Adipocyte (in vitro differentiated cells): ENCODE data around the gene CROT.

Source experiments
- DNase-seq: peaks from one replicate; pipeline ENCODE4 v3.0.0-alpha.2; 2015; ENCODE audit warnings: low read depth
- H3K27me3 ChIP-seq: replicated peaks from 2 replicates; pipeline ENCODE4 v1.7.0; 2013; ENCODE audit warnings: mild to moderate bottlenecking, low read length, moderate library complexity; ENCODE audit not compliant: control insufficient read depth, insufficient read depth
- H3K36me3 ChIP-seq: 2 replicates; pipeline ENCODE4 v1.7.0; 2013; ENCODE audit warnings: low read length, mild to moderate bottlenecking, moderate library complexity; ENCODE audit not compliant: control insufficient read depth, insufficient read depth, severe bottlenecking
- H3K4me1 ChIP-seq: 2 replicates; pipeline ENCODE4 v1.7.0; 2013; ENCODE audit warnings: mild to moderate bottlenecking, low read length, moderate library complexity; ENCODE audit not compliant: control insufficient read depth, insufficient read depth
- H3K4me3 ChIP-seq: 2 replicates; pipeline ENCODE4 v1.7.0; 2013; ENCODE audit warnings: mild to moderate bottlenecking, low read length, moderate library complexity
- H3K9ac ChIP-seq: 2 replicates; pipeline ENCODE4 v1.7.0; 2013; ENCODE audit warnings: mild to moderate bottlenecking, low read length, moderate library complexity
- H3K9me3 ChIP-seq: 2 replicates; pipeline ENCODE4 v1.7.0; 2013; ENCODE audit warnings: mild to moderate bottlenecking, low read length, moderate library complexity; ENCODE audit not compliant: control insufficient read depth

Gene CROT

DNA sequence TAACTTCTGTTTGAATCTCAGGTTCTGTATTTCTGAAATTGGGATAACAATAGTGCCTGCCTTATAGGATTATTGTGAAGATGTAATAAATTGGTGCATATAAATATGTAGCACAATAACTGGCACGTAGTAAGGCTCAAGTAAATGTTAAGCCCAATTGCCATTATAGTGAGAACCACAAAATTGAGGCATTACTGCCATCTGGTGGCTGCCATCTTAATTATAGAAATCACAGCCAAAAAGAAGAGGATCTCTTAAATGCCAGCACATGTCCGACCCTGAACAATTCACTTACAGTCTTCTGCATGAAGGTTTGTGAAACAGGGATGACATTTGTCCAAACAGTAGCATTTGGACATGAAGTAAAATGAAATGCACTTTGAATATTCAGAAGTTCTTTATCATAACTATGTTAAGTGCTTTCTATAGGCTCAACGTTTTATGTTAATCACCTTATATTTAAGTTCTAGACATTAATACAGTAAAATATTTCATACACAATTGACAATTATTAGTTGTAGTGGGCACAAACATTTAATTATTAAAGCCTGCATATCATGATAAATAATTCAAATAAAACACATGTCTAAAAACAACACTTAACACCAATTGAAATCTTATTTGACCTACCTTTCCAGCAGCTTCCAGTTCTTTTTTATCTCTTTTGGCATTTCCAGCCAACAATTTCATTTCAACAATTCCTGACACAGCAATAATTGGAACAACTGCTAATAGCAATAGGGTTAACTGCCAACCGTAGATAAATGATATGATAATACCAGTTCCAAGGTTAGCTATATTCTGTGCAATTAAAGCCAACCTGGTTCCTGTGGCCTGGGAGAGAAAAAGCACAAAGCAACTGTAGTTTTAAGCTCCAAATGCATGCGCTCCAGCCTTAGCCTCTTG lies 71.5 kb downstream of the CROT start:
- Histone ChIP-seq H3K9ac (no peak overlapping the region), H3K4me3 (no peak overlapping the region), H3K36me3 (no peaks in the 10 kb centered on the region), H3K9me3 (no peaks in the 10 kb centered on the region), H3K27me3 (no peaks in the 10 kb centered on the region), H3K4me1 (peaks cover 26% of the 10 kb centered on the region)
- DNase-seq: peak; percentile 89

DNA sequence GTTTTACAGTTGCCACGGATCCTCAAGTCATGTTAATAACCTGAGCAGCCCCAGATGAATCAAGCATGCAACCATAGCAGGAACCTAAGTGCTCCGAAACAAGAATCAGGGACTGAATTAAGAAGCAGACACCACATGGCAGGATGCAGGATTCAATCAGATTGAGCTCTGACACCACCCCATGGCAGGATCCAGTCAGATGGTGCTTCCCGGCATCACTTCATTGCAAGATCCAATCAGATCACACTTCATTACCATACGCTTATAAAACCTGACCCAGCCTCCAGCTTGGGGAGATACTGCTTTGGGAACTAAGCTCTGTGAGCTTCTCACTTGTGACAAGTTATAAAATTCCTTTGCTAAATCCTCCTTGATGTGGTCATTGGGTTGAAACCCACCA lies 74.7 kb downstream of the CROT start:
- no peaks in the 10 kb centered on the region for H3K4me1 ChIP-seq
- no peaks in the 10 kb centered on the region for H3K27me3 ChIP-seq
- H3K9me3 ChIP-seq: no peaks in the 10 kb centered on the region
- no peak for DNase-seq
- H3K36me3 ChIP-seq: no peaks in the 10 kb centered on the region
- H3K9ac ChIP-seq: no peak overlapping the region
- no peak overlapping the region for H3K4me3 ChIP-seq

DNA sequence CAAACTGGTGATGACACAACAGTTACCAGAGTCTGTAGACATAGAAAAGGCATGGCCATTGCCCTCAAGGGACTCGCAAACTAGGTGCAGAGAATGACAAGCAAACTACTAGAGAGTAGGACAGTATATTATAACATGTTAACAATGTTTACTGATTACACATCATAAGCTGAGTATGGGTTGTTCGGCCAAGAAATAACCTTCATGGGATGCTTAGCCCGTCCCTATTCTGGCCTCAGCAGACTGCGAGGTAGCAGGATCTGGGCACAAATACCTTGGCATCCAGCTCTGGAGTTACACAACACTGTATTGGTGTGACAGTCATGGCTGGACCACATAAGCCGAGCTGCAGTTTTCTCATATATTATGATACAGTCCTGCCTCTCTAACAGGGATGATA lies 78.6 kb downstream of the CROT start:
- no peaks in the 10 kb centered on the region for H3K36me3 ChIP-seq
- H3K4me1 ChIP-seq: no peaks in the 10 kb centered on the region
- H3K9ac ChIP-seq: no peak overlapping the region
- H3K27me3 ChIP-seq: no peaks in the 10 kb centered on the region
- H3K4me3 ChIP-seq: no peak overlapping the region
- DNase-seq: no peak
- H3K9me3 ChIP-seq: no peaks in the 10 kb centered on the region

DNA sequence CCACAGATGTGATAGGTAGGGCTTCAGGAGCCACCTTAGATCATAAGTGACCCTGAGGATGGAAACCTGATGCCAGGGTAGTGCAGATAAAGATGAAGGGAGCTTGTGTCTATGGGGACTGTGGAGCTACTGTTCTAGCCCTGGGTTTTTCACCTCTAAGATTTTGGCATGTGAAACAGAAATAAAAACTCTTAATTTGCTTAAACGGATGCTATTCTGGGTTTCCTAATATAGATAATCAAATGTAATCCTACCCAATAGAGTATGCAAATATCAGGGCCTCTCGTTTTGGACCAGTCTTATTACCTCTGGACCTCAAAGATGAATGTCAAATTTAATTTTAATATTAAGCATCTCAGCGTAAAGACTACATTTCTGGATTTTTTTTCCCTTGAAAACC lies 80.7 kb downstream of the CROT start:
- Histone ChIP-seq H3K4me1 (no peaks in the 10 kb centered on the region), H3K9ac (no peak overlapping the region), H3K4me3 (no peak overlapping the region), H3K9me3 (no peaks in the 10 kb centered on the region), H3K36me3 (no peaks in the 10 kb centered on the region), H3K27me3 (no peaks in the 10 kb centered on the region)
- no peak for DNase-seq

DNA sequence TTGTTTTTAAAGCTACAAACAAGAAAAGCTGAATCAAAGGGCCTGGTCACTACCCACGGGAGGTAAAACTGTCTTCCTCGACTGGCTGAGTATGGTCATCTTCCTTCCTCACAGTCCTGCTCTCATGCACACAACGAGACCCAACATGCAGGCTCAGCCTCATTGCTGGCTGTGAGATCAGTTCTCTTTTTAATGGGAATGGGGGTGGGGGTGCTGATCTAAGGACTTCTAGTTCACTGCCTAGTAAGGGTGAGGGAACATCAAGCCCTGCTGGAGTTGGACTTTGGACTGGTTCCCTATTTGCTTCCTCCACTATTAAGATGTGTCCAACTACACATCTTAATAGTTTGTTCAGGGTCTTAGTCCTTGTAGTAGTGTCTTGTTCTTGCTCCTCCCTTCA lies 81.8 kb downstream of the CROT start:
- no peak for DNase-seq
- Histone ChIP-seq H3K4me3 (no peak overlapping the region), H3K36me3 (no peaks in the 10 kb centered on the region), H3K9ac (no peak overlapping the region), H3K9me3 (no peaks in the 10 kb centered on the region), H3K4me1 (no peaks in the 10 kb centered on the region), H3K27me3 (no peaks in the 10 kb centered on the region)

DNA sequence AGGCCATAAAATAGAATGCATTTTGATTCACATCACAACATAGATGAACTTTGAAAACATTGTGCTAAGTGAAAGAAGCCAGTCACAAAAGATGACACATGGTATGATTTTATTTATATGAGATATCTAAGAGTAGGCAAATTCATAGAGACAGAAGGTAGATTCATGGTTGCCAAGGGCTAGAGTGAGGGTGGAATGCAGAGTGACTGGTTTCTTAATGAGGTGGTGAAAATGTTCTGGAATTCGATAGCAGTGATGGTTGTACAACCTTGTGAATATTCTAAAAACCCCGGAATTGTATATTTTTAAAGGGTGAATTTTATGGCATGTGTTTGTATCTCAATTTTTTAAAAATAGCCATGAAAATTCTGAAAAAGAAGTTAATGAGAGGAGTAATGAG lies 87.1 kb downstream of the CROT start:
- H3K36me3 ChIP-seq: no peaks in the 10 kb centered on the region
- no peak overlapping the region for H3K9ac ChIP-seq
- H3K4me1 ChIP-seq: peaks cover 3% of the 10 kb centered on the region
- no peak overlapping the region for H3K4me3 ChIP-seq
- no peaks in the 10 kb centered on the region for H3K9me3 ChIP-seq
- no peak for DNase-seq
- H3K27me3 ChIP-seq: no peaks in the 10 kb centered on the region

DNA sequence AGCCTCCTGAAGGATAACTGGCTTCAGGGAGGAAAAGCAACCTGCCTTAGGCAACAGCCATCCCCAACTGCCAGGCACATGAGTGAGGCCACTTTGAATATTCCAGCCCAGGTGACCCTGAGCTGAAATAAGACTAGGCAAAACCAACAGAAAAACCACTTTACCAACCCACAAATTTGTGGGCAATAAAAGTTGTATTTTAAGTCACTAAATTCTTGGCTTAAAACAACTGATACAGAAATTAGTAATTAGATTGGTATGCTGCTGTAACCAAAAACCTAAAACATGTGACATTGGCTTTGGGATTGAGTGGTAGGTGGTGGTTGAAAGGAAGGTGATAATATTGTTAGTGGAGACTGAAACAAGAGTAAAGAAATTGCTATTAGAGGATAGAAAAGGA lies 90.1 kb downstream of the CROT start:
- H3K9ac ChIP-seq: no peak overlapping the region
- no peak overlapping the region for H3K4me3 ChIP-seq
- peak; percentile 32 for DNase-seq
- H3K27me3 ChIP-seq: no peaks in the 10 kb centered on the region
- no peaks in the 10 kb centered on the region for H3K9me3 ChIP-seq
- H3K36me3 ChIP-seq: no peaks in the 10 kb centered on the region
- peaks cover 3% of the 10 kb centered on the region for H3K4me1 ChIP-seq

DNA sequence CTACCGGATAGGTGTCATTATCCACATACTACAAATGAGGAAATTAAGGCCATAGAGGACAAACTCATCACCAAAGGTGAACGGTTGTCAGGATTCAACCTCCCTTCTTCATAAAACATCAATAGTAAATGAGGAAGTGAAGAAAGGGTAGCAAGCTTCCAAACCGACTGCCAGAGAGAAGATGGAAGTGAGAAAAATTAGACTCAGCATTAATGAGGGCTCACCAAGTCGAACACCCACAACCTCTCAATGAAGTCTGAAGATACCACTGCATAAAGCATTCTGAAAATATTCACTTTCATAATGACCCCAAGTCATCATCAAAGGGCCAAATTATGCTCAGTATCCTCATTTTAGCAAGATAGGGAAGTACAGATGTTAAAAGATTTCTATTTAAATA lies 100.4 kb downstream of the CROT start:
- Histone ChIP-seq H3K36me3 (no peaks in the 10 kb centered on the region), H3K9me3 (no peaks in the 10 kb centered on the region), H3K4me1 (peaks cover 7% of the 10 kb centered on the region), H3K9ac (no peak overlapping the region), H3K27me3 (no peaks in the 10 kb centered on the region), H3K4me3 (no peak overlapping the region)
- DNase-seq: no peak

DNA sequence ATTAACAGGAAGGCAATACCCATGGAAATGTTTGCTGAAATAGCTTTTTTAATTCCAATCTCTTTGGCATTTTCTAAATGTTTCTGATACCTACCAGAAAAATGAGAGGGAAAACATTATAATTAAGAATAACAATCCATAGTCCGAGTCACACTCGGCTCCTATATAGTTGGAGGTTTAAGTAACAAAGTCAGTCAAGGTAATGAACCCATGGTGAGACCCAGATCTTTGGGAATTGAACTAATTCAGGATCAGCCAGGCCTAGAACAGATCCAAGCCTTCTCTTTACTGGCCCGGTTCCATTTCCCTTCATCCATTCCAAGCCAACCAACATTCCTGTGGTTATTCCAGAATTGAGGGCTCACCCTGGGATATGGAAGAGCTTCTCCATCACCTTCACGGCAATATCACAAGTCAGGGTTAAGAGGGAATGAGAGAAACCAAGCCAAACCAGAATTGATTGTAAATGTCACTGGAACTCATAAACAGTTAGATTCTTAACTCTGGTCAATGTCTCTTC lies 101.7 kb downstream of the CROT start:
- peaks cover 7% of the 10 kb centered on the region for H3K4me1 ChIP-seq
- no peak overlapping the region for H3K4me3 ChIP-seq
- no peaks in the 10 kb centered on the region for H3K36me3 ChIP-seq
- no peaks in the 10 kb centered on the region for H3K27me3 ChIP-seq
- H3K9me3 ChIP-seq: no peaks in the 10 kb centered on the region
- peak; percentile 7 for DNase-seq
- H3K9ac ChIP-seq: no peak overlapping the region

DNA sequence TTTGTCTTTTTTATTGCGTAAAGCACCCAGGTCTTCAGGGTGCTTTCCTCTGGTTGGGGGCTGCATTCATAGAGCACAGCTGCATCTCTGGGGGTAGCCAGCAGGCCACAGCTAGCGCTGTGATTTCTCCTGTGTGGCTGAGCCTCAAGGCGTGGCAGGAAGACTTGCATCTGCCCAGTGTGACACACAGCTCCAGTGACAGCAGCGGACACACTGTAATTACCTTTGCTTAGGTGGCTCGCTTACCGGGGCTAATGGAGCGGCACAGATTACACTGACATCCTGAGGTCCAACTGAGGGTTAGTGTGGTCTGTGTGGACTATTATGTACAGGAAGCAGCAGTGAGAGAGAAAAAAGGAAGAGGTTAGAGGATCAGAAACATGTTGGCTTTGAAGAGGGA lies 102.9 kb downstream of the CROT start:
- Histone ChIP-seq H3K27me3 (no peaks in the 10 kb centered on the region), H3K9ac (no peak overlapping the region), H3K36me3 (no peaks in the 10 kb centered on the region), H3K4me3 (no peak overlapping the region), H3K4me1 (peaks cover 7% of the 10 kb centered on the region), H3K9me3 (no peaks in the 10 kb centered on the region)
- DNase-seq: no peak
